GM19238 (cell line): ENCODE results near the gene GPR22.

Experiments
- DNase-seq: peaks from one replicate; pipeline ENCODE4 v3.0.0; 2011; ENCODE audit warnings: low spot score; ENCODE audit not compliant: insufficient read length

GPR22 gene, protein sequence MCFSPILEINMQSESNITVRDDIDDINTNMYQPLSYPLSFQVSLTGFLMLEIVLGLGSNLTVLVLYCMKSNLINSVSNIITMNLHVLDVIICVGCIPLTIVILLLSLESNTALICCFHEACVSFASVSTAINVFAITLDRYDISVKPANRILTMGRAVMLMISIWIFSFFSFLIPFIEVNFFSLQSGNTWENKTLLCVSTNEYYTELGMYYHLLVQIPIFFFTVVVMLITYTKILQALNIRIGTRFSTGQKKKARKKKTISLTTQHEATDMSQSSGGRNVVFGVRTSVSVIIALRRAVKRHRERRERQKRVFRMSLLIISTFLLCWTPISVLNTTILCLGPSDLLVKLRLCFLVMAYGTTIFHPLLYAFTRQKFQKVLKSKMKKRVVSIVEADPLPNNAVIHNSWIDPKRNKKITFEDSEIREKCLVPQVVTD

DNA sequence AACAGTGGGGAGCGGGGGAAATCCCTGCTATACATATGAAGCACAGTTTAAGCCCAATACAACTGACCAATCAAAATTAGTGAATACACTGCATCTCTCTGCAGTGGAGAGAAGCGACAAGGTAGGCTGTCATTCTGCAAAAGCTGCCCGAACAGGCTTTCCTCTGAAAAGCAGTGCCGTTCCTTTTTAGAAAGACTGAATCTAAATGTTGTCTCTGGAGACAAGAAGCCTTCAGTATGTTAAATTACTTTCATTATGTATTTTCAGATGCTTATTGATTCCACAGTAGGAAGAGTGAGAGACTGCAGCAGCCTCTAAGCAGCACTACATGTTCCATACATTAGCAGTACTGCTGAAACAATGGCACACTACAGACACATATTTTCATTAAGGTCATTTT, at the start of gene GPR22:
TSS of gene GPR22 (plus strand) at position 129 of the 400 bp plus-strand sequence. CDS start 4,004 bp downstream, outside the sequence.
- DNase-seq: no peak

DNA sequence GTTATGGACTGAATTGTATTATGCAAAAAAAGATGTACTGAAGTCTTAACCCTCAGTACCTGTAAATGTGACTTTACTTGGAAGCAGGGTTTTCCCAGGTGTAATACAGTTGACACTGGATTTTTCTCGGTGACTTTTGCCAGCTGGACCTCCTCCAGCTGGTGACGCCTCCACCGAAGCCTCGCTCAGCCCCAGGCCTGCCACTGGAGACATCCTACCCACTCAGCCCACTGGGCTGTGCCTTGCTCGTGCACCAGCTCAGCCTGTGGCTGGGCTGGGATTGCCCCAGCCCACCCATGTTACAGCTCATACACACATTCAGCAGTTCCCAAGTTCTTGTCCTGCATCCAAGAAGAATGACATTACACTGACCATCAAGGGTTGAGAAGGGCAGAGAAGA, 42.4 kb upstream of the GPR22 start:
- no peak for DNase-seq

DNA sequence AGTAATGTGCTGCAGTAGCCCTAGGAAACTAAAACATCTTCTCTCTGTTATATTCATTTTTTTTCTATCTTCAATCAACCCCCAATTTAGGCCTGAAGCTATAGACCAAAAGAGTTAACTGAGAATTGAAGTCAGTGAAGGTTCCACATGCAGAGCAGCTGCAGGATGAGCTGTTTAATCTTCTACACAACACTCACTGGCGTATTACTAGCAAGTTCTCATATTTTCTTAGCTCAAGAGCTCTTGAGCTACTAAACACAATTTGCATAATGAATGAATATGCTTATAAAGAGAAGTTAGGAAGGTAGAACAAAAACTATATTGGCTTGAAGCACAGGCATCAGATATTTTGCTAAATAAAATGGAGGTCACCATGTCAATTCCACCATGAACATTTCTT, 41.2 kb upstream of the GPR22 start:
- no peak for DNase-seq

DNA sequence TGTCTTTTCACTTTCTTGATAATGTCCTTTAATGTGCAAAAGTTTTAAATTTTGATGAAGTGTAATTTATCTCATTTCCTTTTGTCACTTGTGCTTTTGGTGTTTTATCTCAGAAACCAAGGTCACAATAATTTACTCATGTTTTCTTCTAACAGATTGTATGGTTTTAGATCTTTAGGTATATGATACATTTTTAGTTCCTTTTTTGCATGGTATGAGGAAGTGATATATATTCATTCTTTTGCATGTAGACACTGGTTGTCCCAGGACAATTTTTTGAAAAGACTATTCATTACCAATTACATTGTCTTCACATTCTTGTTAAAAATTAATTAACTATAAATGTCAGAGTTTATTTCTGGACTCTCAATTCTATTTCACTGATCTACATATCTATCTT, 39.8 kb upstream of the GPR22 start:
- no peak for DNase-seq

DNA sequence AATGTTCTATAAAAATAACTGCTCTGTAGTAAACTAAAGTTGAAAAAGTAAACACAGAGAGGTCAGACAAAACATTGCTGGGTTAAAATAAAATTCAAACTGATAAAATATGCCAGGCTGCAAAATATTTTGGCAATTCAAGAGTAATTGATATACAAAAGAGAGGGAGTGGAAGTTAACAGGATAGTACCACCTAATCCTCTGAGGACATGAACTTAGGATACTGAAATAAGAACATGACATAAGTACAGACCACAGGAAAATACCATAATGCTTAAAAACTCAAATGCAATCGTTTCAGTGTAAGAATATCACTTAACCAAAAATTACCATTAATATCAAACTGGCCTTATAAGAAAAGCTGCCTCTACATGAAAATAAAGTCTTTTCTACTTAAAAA, 37.6 kb upstream of the GPR22 start:
- DNase-seq: no peak

DNA sequence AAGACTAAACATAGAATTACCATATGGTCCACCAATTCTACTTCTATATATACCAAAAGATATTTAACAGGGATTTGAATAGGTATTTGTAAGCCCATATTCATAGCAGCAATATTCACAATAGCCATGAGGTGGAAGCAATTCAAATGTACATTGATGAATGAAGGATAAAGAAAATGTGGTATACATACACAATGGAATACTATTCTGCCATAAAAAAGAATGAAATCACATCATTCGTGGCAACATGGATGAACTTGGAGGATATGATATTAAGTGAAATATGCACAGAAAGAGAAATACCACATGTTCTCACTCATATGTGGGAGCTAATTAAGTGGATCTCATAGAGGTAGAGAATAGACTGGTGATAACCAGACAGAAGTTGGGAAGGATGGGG, 34.1 kb upstream of the GPR22 start:
- DNase-seq: no peak

DNA sequence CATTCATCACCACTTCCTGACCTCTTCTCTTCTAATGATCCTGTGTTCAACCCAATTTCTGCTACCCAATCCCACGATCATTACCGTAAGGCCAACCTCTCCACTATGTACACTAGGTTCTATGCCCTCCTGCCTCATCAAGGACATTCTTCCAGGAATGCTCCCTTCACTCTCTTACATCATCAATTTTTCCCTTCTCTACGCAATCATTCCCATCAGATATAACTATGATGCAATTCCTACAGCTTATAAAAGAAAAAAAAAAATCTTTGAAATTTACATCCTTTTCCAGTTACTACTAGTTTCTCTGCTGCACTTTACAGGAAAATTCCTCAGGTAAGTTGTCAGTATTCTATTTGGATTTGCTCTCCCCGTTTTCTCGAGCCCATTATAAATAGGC, 30.8 kb upstream of the GPR22 start:
- DNase-seq: no peak

DNA sequence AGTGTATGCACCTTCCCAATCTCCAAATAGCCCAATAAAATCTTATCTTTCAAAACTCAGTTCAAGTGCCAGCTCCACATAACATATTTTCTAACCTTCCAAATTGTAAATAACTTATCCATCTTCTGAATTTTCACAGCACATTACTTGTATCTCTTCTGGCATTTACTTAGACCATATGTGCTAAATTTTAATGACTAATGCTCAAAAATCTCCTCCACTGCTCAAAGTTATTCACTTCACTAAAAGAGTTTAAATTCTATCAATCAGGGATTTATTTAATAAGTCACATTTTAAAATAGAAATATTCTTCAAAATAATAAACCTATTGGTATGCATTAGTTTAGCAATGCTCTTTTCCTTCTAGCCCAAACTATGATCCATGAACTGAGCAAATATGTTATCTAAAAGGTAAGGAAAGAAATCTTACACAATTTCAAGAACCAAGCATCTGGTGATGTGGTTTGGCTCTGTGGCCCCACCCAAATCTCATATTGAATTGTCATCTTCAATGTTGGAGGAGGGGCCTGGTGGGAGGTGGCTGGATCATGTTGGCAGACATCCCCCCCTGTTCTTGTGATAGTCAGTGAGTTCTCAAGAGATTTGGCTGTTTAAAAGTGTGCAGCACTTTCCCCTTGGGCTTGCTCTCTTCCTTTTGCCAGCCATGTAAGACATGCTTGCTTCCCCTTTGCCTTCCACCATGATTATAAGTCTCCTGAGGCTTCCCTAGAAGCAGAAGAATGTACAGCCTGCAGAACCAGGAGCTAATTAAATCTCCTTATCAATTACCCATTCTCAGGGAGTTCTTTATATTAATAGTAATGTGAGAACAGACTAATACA, 28.1 kb upstream of the GPR22 start:
- no peak for DNase-seq

DNA sequence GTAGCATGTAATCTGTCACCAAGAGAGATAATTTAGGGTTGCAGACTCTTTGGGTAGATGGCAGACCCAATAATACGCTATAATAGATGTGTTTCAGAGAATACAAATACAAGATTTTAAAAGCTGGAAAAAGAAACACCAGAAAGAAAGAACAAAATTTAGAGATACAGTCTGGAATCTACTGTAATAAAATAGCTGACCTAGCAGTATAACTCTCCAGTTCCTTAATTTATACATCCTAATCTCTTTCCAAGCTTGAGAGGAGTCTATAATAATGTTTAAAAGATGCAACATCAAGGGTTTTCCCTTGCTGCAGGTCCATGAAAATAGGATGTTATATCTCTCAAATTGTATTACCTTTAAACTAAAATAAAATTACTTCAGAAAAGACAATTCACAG, 27.2 kb upstream of the GPR22 start:
- DNase-seq: no peak

DNA sequence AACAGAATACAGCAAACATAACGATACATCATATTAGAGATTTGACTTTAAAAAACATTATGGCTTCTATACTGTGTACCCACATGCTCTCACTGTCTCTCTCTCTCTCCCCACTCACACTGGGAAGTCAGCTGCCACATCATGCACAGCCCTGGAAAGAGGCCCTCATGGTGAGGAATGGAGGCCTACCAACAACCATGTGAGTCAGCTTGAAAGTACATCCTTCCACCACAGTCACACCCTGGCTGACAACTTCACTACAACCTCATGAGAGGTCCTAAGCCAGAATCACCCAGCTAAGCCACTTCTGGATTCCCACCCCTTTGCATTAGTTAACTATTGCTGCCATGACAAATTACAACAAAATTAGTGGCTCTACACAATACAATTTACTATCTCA, 23.3 kb upstream of the GPR22 start:
- DNase-seq: no peak

DNA sequence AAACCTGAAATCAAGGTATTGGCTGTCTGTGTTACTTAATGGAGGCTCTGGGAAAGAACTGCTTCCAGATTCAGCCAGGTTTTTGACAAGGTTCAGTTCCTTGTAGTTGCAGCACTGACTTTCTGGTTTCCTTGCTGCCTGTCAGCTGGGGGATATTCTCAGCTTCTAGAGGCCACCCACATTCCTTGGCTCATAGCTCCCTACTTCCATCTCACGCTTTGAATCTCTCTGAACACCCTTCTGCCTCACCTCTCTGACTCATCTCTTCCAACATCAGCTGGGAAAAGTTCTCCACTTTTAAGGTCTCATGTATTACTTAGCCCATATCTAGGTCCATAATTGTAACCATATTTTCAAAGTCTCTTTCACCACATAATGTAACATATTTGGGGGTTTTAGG, 22.9 kb upstream of the GPR22 start:
- DNase-seq: no peak

DNA sequence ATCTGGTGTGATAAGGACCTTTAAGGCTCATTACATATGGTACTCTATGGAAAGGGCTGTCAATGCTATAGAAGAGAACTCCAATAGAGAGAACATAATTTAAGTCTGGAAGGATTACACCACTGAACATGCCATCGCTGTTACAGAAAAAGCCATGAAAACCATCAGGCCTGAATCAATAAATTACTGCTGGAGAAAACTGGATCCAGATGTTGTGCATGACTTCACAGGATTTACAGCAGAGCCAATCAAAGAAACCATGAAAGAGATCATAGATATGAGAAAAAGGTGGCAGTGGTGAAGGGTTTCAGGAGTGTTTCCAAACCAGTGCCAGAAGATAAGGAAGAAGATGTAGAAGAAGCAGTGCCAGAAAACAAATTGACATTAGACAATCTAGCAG, 18.9 kb upstream of the GPR22 start:
- DNase-seq: no peak

DNA sequence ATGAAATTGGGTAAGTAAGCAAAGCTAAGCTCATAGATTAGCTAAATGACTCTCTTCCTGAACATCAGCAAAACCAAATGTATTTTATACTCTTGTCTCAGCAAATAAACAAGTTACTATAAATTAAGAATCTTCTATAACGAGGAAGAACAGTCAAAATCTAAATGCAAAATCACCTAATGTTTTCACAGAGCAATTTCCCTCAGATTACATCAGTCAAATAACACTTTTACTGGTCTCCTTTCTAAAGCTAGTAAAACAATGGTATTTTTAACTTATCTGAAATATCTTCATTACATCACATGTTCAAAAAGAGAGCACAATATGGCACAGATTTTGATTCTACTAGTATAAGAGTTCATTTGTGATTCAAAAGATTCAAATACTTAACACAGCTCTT, 16.5 kb upstream of the GPR22 start:
- no peak for DNase-seq

DNA sequence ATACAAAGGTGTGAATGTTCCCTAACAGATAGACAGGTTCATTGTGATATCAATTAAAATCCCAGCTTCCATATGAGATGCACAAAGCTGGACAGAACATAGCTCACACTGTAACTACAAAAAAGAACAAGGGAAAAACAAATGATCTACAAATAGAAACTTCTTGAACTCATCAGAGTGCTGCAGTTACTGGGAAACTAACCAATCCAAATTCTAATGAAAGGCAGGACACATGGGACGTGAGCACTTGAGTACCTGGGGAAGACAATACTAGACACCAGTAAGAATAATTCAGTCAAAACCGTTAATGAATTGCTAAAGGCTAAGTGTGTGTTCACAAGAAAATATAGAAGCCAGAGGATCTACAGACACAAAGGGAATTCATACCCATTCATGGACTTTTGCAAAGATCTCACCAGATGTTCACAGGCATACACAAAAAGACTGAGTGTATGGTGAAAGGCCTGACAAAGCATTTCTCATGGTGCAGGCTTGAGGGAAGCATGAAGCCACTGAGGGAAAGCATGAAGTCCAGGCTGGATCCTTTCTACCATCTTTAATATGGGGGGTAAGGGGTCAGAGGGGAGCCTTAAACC, 7.8 kb upstream of the GPR22 start:
- DNase-seq: no peak

DNA sequence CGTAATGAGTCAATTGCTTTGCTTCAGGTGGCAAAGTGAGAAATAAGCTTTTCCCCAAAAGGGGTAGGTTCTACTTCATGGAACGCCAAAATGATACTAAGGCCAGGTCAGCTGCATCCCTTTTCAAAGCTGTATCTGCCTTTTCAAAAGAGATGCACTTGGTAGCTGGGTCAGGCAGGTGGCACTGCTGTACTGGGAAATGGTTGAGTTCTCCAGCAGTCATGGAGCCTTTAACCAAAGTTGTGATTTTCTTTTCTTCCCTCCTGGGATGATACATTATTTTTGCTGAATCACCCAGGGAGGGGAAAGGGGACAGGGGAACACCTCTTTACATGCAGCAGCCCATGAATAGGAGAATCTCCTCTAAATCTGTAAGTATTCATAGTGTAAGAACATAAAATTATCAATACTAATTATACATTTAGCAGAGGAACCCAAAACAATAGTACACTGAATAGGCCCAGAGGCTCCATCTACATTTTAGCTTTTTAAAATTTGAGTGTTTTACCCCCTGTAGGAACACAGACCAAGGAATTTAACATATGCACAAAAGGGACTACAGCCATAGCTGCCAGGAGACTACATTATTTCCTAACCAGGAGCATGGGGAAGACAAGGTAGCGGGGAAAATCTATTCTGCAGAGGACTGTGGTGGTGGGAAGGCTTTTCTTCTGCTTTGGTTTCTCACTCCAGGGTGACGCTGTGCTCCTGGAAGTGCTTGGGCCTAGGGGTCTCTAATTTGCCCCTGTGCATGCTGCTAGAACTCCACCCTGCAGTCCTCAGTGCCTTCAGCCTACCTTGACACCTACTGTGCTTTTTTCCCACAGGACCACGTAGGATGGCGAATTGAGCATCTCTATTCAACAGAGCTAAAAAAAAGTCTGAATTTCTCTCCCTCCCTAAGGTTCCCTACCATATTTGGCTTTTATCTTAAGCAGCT, 6.4 kb upstream of the GPR22 start:
- DNase-seq: no peak

DNA sequence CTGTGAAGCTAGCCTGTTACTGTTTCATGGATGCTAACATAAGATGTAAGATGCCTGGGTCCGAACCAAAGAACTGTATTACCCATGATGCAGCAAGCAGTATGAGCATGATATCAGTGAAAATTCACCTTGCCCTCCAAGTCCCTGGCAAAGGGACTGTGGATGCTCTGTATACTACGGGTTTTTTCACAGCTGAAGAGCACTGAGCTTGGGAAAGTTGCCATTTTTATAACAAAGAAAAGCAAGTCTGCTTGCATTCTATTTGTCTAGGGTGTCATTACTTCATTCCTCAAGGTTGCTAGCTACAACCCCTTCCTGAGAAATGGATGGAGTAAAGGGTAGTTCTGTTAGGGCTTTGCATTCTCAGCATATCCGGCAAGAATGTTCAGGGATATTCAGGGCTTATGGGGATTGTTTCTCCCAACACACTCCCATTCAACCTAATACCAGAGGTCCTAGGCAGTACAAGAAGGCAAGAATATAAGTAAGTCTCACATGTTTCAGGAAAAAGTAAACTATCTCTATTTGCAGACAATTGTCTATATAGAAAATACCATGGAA, 5.1 kb upstream of the GPR22 start:
- DNase-seq: no peak

DNA sequence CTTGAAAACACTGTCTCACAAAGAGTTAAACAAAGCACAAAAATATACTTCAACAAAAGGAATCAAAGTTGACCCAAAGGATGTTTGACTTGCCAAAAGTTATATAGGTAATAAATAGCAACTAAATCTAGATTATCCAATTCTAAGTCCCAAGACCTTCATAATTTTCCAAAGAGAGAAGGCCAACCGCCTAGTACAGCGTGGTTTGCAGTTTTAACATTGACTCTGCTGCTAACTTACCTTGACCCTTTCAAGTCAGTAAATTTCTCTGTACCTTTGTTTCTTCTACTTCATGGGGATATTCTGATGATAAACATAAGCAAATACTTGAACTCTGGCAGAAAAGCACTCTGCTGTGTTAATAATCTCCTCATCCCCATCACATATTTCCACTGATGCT, 1.9 kb upstream of the GPR22 start:
- no peak for DNase-seq

DNA sequence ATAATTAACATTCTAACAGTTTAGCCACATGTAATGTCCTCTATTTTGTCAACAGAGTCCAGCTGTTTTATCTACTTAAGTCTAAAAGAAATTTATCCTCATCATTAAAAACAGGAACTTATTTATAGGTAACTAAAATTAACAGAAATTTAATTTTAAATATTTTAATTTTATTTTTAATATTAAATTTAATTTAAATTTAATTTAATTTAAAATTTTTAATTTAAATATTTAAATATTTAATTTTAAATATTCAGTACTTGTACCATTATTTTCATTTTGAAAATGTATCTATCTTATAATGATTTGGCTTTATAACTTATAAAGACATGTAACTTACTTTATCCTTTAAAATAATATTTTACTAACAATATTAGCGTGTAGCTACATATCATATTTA, 1.0 kb upstream of the GPR22 start:
- no peak for DNase-seq

DNA sequence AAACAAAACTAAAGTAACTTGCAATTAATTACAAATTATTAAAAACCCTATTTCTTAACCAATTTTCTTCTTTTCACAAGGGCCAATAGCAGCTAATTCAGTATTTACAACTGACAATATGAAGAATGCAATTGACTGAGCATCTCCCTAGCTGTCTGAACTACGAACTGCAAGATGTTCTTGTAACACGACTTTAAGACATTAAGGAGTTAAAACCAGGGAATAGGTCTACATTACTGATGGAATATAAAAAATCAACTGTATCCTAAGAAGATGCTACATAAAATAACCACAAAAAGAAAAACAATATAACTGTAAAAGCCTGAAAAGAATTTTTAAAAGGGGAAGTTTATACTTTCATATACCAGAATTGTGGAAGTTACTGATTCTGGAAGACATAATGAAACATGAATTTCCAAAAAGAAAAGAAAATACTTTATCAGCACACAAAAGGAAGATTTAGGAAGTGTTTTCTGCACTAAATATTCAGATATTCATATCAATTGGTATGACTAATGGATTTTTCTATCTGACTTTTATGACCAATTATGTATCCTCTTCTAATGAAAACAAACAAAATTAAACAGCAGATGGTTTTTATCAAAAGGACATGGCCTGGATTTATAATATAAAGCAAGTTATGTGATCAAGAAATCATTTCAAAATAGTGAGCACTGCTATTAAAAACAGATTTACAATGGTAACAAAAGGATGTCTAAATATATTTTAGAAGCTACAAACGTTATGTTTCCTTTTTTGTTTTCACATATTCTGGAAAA, 1.6 kb downstream of the GPR22 start:
- no peak for DNase-seq

DNA sequence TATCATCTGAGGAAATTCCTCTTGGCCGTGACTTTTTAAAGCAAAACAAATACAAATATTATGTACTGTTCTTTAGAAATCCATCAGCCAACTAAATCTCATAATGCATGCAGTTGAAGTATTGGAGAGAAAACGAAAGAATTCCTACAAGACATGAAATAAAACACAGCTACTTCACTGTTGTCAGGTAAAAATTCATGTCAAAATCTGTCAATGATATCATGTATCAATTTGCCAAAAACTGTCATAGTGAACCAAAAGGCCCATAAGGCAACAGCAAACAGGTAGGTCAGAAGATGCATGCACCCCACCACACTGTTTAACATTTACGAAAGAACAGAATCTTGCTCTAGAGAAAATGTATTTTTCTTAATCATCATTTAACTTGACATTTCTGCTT, 2.3 kb downstream of the GPR22 start:
- DNase-seq: no peak
